C4-2B (cell line): ENCODE results near the gene MYO6.

Experiments
- CTCF ChIP-seq: fragments of 450-650 bp; conservative IDR thresholded peaks from 2 replicates; pipeline ENCODE4 v1.5.1; 2017; ENCODE audit warnings: mild to moderate bottlenecking
- ZFX ChIP-seq: fragments of 450-650 bp; IDR thresholded peaks from 2 replicates; pipeline ENCODE4 v1.6.1; 2017

- no peak for TF ChIP-seq CTCF
- no peak for TF ChIP-seq ZFX
Measured at GRCh38 chr6:75882734-75883133, 133.7 kb downstream of the MYO6 start.
